ENCODE measurements around the gene RTN1.

Gene RTN1

GRCh38 chr14:59761851-59762250, 108.7 kb downstream of the RTN1 start:
- Histone ChIP-seq H4K20me1 (ENCODE audit: insufficient read depth, low read length) (no peaks in the 10 kb centered on the region), H3K9ac (ENCODE audit: low read length) (no peak overlapping the region), H3K36me3 (replicated peaks; ENCODE audit: low read depth, low read length) (no peaks in the 10 kb centered on the region), H3K79me2 (ENCODE audit: low read length) (no peaks in the 10 kb centered on the region), H3K9me3 (ENCODE audit: insufficient read depth, low read length) (no peaks in the 10 kb centered on the region), H3K4me2 (ENCODE audit: low read length) (no peak overlapping the region), H2AFZ (ENCODE audit: low read depth, low read length) (no peak overlapping the region), H3K4me1 (ENCODE audit: low read length) (no peaks in the 10 kb centered on the region), H3K27me3 (ENCODE audit: low read depth, low read length) (no peaks in the 10 kb centered on the region), H3K4me3 (ENCODE audit: low read length) (no peak overlapping the region), H3K27ac (ENCODE audit: low read length) (no peak overlapping the region)
- no peak for TF ChIP-seq EZH2phosphoT487 (IDR thresholded peaks at IDR 0.05; ENCODE audit: low read depth)
- TF ChIP-seq CTCF (IDR thresholded peaks at IDR 0.05; ENCODE audit: low read depth, low read length): no peak

- Histone ChIP-seq H3K4me1 (ENCODE audit: low read length) (no peaks in the 10 kb centered on the region), H3K27me3 (ENCODE audit: low read depth, low read length) (no peaks in the 10 kb centered on the region), H3K27ac (ENCODE audit: low read length) (no peak overlapping the region), H4K20me1 (ENCODE audit: insufficient read depth, low read length) (no peaks in the 10 kb centered on the region), H3K36me3 (replicated peaks; ENCODE audit: low read depth, low read length) (no peaks in the 10 kb centered on the region), H3K4me3 (ENCODE audit: low read length) (no peak overlapping the region), H2AFZ (ENCODE audit: low read depth, low read length) (no peak overlapping the region), H3K9ac (ENCODE audit: low read length) (no peak overlapping the region), H3K79me2 (ENCODE audit: low read length) (no peaks in the 10 kb centered on the region), H3K9me3 (ENCODE audit: insufficient read depth, low read length) (no peaks in the 10 kb centered on the region), H3K4me2 (ENCODE audit: low read length) (no peak overlapping the region)
- TF ChIP-seq EZH2phosphoT487 (IDR thresholded peaks at IDR 0.05; ENCODE audit: low read depth): no peak
- no peak for TF ChIP-seq CTCF (IDR thresholded peaks at IDR 0.05; ENCODE audit: low read depth, low read length)
Observed at GRCh38 chr14:59755409-59756135, 115.0 kb downstream of the RTN1 start.

- Histone ChIP-seq H3K4me2 (ENCODE audit: low read length) (no peak overlapping the region), H3K4me3 (ENCODE audit: low read length) (no peak overlapping the region), H3K9me3 (ENCODE audit: insufficient read depth, low read length) (no peaks in the 10 kb centered on the region), H3K27me3 (ENCODE audit: low read depth, low read length) (no peaks in the 10 kb centered on the region), H4K20me1 (ENCODE audit: insufficient read depth, low read length) (no peaks in the 10 kb centered on the region), H3K4me1 (ENCODE audit: low read length) (no peaks in the 10 kb centered on the region), H3K27ac (ENCODE audit: low read length) (no peak overlapping the region), H2AFZ (ENCODE audit: low read depth, low read length) (no peak overlapping the region), H3K79me2 (ENCODE audit: low read length) (no peaks in the 10 kb centered on the region), H3K36me3 (replicated peaks; ENCODE audit: low read depth, low read length) (no peaks in the 10 kb centered on the region), H3K9ac (ENCODE audit: low read length) (no peak overlapping the region)
- no peak for TF ChIP-seq CTCF (IDR thresholded peaks at IDR 0.05; ENCODE audit: low read depth, low read length)
- no peak for TF ChIP-seq EZH2phosphoT487 (IDR thresholded peaks at IDR 0.05; ENCODE audit: low read depth)
Observed at GRCh38 chr14:59754256-59754655, 116.3 kb downstream of the RTN1 start.

- no peak overlapping the region for H2AFZ ChIP-seq (ENCODE audit: low read depth, low read length)
Observed at GRCh38 chr14:59753512-59753911, 117.1 kb downstream of the RTN1 start.

More at GRCh38 chr14:59753512-59753911, 117.1 kb downstream of the RTN1 start:
- H3K9ac ChIP-seq (ENCODE audit: low read length): no peak overlapping the region
- no peaks in the 10 kb centered on the region for H3K9me3 ChIP-seq (ENCODE audit: insufficient read depth, low read length)
- H3K4me1 ChIP-seq (ENCODE audit: low read length): no peaks in the 10 kb centered on the region
- H3K36me3 ChIP-seq (replicated peaks; ENCODE audit: low read depth, low read length): no peaks in the 10 kb centered on the region
- H3K4me2 ChIP-seq (ENCODE audit: low read length): no peak overlapping the region
- H3K27me3 ChIP-seq (ENCODE audit: low read depth, low read length): no peaks in the 10 kb centered on the region
- no peak overlapping the region for H3K4me3 ChIP-seq (ENCODE audit: low read length)
- no peaks in the 10 kb centered on the region for H4K20me1 ChIP-seq (ENCODE audit: insufficient read depth, low read length)
- H3K27ac ChIP-seq (ENCODE audit: low read length): no peak overlapping the region
- no peaks in the 10 kb centered on the region for H3K79me2 ChIP-seq (ENCODE audit: low read length)
- TF ChIP-seq CTCF (IDR thresholded peaks at IDR 0.05; ENCODE audit: low read depth, low read length) (no peak), EZH2phosphoT487 (IDR thresholded peaks at IDR 0.05; ENCODE audit: low read depth) (no peak)

All from OCI-LY3 (cell line).